Kidney tubule cell (primary cell): Measurements from ENCODE around the gene EFCAB12.
"Not testable (repeated sequence)": the region's sequence is repeated elsewhere in the genome, so short reads cannot be mapped to it uniquely, and the experiment has no call there.

Source experiments
- DNase-seq: peaks from one replicate; pipeline ENCODE4 v3.0.0-alpha.2; 2018; ENCODE audit warnings: low spot score

The EFCAB12 gene

GRCh38 chr3:129419476-129419875, 9.0 kb downstream of the EFCAB12 start:
- no peak for DNase-seq

GRCh38 chr3:129418041-129418973, 10.1 kb downstream of the EFCAB12 start:
- DNase-seq, result no peak

- peak; percentile 36 for DNase-seq
Measured at GRCh38 chr3:129417326-129417725, 11.1 kb downstream of the EFCAB12 start.

GRCh38 chr3:129416415-129416814, 12.0 kb downstream of the EFCAB12 start:
- no peak for DNase-seq

GRCh38 chr3:129415830-129416229, 12.6 kb downstream of the EFCAB12 start:
- no peak for DNase-seq

- no peak for DNase-seq
Measured at GRCh38 chr3:129415378-129415777, 13.1 kb downstream of the EFCAB12 start.

- DNase-seq, result peak; percentile 92
Measured at GRCh38 chr3:129413687-129414506, 14.5 kb downstream of the EFCAB12 start.

- not testable (repeated sequence) for DNase-seq
Measured at GRCh38 chr3:129413238-129413637, 15.2 kb downstream of the EFCAB12 start.

- DNase-seq, result peak; percentile 11
Measured at GRCh38 chr3:129412542-129413198, 15.8 kb downstream of the EFCAB12 start.

GRCh38 chr3:129410971-129411370, 17.5 kb downstream of the EFCAB12 start:
- no peak for DNase-seq

- DNase-seq, result no peak
Measured at GRCh38 chr3:129409541-129409940, 18.9 kb downstream of the EFCAB12 start.

GRCh38 chr3:129404610-129405009, 23.8 kb downstream of the EFCAB12 start:
- no peak for DNase-seq

- DNase-seq, result no peak
Measured at GRCh38 chr3:129404130-129404529, 24.3 kb downstream of the EFCAB12 start.

- DNase-seq, result no peak
Measured at GRCh38 chr3:129403450-129403849, 25.0 kb downstream of the EFCAB12 start.

GRCh38 chr3:129402616-129403015, 25.8 kb downstream of the EFCAB12 start:
- DNase-seq, result no peak

- DNase-seq, result no peak
Measured at GRCh38 chr3:129402210-129402609, 26.2 kb downstream of the EFCAB12 start.

- DNase-seq, result peak; percentile 66
Measured at GRCh38 chr3:129399895-129400357, 28.5 kb downstream of the EFCAB12 start.

GRCh38 chr3:129399145-129399894, 29.1 kb downstream of the EFCAB12 start:
- DNase-seq, result peak; percentile 95

- peak; percentile 26 for DNase-seq
Measured at GRCh38 chr3:129398803-129399144, 29.7 kb downstream of the EFCAB12 start.

GRCh38 chr3:129393760-129394564, 34.5 kb downstream of the EFCAB12 start:
- DNase-seq, result not testable (repeated sequence)

GRCh38 chr3:129393271-129393670, 35.2 kb downstream of the EFCAB12 start:
- no peak for DNase-seq
